Stimulated activated CD4-positive, alpha-beta T cell treated with anti-CD3 and anti-CD28 coated beads, Interleukin-1b, Interleukin-23, amount 100 ng/mL, for 4 hours (primary cell): Measurements from ENCODE around the gene UPK2.
"Not testable (repeated sequence)": the region's sequence is repeated elsewhere in the genome, so short reads cannot be mapped to it uniquely, and the experiment has no call there.

Experiments used
- DNase-seq, 2 donors: peaks; one replicate each; pipeline ENCODE4 v3.0.0-alpha.2; 2020; ENCODE audit warnings: low read depth in 2 of 2

Gene UPK2

DNA sequence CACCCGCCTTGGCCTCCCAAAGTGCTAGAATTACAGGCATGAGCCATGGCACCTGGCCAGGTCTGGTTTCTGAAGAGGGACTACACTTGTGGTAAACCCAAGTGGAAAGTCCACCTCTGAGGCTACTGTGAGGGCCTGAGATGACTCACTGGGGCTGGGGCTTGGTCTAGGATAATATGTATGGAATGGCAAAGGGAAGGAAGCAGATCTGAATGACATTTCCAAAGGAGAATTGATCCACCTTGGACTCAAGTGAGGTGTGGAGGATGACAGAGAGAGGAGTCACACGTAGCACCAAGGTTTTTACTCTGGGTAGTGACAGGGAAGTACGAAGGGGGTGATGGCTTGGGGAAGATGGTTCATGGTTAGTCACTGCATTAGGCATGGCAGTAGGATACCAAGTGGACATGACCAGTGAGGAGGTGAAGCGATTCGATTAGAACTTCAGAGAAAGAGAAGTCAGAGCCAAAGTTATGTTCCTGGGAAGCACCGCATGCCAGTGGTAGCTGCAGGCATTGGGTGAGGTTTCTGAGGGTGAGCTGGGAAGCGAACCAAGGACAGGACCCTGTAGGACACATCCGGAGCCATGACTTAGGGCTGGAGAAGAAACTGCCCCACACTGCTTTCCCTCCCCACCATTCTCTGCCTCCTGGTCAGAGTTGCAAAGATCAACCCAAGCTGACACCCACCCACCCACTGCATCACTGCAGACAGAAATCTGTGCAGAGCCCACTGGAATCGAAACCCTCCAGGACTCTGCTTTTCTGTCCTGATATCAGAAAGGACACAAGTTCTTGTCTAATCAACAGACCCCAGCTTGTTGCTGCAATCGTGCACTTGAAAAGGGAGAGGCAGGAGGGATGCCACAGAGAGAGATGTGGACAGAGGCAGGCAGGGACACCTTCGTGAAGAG is 17.4 kb upstream of the UPK2 start:
- no peak for DNase-seq

DNA sequence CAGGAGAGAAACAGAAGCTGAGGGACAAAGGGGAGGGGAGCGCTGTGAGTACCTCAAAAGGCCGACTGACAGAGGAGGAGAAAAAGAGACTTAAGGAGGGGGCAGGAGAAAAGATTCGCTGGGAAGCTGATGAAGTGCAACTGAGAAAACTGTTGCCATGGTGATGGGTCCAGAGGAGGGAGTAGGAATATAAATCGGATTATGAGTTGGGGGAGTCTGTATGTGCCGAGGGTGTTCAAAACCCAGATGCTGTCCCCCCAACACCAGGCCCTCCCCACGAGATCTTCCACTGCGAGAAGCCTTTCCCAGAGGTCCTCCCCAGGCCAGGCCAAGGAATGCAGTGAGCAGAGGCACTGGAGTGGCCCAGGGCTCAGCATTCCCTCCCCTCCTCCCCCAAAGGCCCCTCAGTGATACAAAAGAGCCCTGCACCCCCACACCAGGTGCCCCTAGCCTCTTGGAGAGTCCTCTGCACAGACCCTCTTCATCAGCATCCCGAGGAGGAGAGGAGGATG is 16.6 kb upstream of the UPK2 start:
- DNase-seq: no peak

DNA sequence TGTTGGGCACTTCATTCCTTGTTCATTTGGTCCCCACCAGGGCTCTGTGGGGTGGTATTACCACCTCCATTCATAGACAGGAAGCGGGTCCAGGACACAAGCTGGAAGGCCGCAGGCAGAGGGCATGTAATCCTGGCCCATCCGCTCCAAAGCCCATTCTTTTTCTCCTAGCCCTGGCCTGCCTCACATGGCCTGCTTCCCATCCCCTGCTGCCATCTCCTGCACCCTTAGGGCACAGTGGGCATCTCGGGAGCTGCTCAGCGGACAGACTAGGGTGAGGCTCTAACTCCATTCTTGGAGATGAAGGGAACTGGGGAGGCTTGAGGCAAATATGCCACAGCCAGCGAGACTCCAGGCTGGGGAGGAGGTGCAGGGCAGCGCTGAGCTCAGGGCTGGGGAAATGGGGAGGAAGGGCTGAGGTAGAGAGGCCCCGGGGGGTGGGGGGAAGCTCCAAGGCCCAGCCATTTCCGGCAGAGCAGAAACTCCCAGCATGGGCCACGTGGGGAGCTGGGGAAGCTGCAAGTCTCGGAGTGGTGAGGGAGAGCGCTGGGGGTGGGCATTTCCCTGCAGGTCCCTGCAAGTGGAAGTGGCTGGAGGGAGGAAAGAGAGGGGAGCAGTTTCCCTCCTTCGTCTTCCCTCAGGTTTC is 16.0 kb upstream of the UPK2 start:
- DNase-seq: peak in 1 of 2 donors; percentile 54

DNA sequence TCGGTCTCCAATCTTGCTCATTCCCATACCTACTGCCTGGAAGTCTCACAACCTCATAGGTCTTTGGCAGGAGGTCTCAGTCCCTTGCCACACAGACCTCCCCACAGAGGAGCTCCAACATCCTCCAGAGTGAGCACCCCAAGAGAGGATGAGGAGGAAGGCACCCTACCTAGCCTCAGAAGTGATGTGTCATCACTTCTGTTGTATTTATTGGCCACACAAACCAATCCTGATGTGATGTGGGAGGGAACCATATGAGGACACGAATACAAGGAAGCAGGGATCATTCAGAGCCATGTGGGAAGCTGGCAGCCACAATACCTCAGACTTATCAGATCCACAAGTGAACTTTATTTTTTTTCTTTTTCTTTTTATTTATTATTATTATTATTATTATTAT is 9.0 kb upstream of the UPK2 start:
- DNase-seq: no peak

DNA sequence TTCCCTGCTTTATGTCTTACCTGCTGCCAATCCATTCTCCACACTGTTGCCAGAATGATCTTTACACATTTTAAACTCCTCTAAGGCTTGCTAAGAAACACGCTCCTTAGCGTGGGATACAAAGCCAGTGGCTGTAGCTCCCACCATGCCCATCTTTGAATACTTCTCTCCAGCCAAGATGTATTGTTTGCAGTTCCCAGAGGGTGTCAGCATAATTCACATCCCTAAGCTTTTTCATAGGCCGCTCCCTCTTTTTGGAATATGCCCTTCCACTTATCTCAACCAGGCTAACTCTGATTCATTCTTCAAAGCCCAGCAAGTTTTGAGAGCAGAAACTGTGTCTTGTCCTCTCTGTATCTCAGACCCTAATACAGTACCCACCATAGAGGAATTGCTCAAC is 8.1 kb upstream of the UPK2 start:
- DNase-seq: no peak

DNA sequence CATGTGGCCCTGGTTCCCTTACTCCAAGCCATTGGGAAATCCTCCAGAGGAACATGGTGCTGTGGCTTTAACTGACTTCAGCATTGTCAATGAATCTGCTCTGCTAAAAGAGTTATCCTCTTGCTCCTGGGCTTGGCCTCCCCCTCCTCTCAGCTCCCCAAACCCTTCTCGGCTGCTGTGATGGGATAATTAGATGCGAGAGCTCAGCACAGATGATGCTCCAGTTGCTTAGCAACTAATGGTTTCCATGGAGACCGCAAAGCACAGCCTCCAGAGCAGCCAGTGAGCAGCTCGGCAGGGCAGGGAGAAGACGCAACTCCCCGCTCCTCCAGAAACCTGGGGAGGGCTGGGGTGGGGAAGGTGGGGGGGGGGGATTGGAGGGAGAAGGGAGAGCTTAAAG is 2.8 kb upstream of the UPK2 start:
- no peak for DNase-seq

DNA sequence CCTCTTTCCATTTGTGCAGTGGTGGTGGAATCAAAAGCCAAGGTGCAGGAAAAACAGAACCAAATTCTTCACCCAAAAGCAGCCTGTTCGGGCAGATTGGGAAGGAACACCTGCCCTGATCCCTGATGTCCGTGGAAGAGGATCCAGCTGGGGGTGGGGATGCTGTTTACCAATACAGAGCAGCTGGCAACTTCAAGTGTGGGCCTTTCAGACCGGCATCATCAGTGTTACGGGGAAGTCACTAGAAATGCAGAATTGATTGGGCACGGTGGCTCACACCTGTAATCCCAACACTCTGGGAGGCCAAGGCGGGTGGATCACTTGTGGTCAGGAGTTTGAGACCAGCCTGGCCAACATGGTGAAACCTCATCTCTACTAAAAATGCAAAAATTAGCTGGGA is 2.1 kb upstream of the UPK2 start:
- DNase-seq: not testable (repeated sequence)

DNA sequence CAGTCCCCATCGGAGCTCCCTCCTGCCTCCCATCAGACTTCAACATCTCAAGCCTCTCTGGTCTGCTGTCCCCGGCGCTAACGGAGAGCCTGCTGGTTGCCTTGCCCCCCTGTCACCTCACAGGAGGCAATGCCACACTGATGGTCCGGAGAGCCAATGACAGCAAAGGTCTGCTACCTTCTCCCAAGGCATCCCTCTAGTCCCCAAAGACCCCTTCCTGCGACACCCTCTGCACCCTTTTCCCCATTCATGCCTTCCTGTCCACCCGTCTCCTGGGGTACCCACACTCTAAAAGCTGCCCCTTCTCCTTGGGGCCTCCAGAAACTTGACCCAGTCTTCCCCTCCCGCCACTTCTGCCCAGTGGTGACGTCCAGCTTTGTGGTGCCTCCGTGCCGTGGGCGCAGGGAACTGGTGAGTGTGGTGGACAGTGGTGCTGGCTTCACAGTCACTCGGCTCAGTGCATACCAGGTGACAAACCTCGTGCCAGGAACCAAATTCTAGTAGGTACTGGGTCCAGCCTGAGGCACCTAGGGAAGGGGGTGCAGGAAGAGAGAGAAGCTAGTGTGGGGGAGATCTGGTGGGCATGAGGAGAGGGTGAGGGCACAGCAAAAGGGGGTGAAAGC is 860 bp downstream of the UPK2 start:
- no peak for DNase-seq

DNA sequence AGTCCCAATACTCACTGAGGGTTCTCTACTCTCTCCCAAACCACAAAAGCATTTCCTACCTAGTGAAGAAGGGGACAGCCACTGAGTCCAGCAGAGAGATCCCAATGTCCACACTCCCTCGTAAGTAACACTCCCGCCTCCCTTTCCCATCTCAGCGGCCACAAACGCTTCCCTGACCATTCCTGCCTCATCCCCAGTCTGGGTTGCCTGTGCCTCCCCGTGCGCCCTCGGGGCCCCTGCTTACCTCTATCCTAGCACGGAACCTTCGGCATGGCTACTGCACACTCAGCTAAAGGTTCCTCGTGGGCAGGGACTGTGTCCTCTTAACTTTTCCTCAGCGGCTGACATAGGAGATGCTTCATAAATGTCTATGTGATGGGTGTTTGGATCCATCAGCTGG is 1.5 kb downstream of the UPK2 start:
- DNase-seq: no peak

DNA sequence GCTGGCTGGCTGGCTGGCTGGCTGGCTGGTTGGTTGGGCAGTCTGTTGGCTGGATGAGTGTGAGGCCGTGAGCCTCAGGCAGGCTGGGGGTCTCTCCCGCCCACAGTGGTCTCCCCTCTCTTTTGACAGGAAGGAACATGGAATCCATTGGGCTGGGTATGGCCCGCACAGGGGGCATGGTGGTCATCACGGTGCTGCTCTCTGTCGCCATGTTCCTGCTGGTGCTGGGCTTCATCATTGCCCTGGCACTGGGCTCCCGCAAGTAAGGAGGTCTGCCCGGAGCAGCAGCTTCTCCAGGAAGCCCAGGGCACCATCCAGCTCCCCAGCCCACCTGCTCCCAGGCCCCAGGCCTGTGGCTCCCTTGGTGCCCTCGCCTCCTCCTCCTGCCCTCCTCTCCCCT is 1.9 kb downstream of the UPK2 start:
- DNase-seq: no peak

DNA sequence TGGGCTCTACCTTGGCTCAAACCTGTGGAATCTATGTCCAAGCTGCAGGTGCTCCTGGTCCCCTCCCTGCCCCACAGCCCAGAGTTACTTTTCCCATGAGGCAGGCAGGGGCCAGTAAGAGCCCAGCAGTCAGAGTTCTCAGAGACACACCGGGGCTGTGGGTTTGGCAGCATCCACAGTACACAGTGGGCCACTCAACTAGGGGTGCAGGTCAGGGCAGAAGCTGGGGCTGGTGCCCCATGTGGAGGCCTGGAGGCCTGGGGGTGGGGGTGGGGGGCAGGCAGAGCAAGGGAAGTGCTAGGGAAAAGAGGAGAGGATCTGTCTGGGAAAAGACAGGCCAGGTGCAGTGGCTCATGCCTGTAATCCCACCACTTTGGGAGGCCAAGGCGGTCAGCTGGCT is 2.5 kb downstream of the UPK2 start:
- DNase-seq: no peak

DNA sequence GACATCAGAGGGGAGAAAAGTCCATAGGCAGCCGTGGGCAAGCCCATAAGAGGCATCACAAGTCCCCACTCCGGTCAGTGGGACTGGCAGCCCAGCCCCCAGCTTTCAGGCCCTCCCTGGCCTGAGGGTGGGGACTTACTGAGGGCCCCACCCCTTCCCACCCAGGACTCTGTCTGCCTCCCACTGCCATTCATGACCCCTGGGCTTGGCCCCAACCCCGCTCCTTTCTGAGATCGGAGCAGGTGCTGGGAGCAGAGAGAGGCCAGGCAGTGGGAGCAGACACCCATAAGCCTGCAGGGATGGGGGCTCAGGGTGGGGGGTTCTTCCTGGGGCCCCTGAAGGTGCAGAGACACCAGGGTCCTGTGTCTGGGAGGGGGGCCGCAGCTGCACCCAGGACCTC is 5.1 kb downstream of the UPK2 start:
- no peak for DNase-seq

DNA sequence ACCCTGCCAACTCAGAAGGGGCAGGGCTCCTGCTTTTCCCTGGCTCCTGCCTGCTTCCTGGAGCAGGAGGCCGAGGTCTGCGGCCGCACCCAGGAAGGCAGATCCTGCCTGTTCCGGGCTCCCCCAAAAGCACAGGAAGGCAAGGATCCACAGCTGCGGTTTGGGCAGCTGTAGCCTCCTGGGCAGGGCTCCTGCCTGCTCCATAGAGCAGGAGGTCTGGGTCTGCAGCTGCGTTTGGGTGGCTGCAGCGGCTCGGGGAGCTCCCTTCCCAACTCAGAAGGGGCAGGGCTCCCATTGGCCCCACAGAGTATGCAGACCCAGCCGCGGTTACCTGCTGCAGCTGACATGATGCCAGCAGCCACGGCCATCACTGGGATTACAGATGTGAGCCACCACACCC is 5.5 kb downstream of the UPK2 start:
- no peak for DNase-seq

DNA sequence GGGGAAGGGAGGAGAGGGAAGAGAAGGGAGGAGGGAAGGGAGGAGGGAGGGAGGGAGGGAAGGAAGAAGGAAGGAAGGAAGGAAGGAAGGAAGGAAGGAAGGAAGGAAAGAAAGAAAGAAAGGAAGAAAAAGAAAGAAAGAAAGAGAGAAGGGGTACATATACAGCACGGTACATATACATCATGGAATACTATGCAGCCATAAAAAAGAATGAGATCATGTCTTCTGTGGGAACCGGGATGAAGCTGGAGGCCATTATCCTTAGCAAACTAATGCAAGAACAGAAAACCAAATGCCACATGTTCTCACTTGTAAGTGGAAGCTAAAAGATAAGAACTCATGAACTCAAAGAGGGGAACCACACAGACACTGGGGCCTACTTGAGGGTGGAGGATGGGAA is 13.4 kb downstream of the UPK2 start:
- DNase-seq: not testable (repeated sequence)

DNA sequence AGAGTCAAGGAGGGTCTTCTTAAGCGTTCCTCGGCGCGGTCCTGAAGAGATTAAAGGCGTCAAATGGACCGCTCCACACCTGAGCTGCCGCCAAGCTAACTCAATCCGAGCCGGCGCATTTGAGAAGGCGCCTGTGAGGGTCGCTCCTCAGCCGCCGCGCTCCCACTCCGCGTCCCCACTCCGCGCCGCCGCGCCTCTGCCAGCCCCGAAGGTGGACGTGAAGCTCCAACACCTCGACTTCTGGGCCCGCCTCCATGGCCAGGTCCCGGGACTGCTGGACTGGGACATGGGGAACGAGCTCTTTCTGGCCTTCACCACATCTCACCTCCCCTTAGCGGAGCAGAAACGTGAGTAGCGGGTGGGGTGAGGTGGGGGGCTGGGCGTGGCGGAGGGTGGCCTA is 15.5 kb downstream of the UPK2 start, which contains the start of gene FOXR1:
Gene FOXR1, plus strand, starts transcription at position 116 of the 400 bp plus-strand sequence. Its CDS starts 171 bp downstream, at position 287.
- no peak for DNase-seq

DNA sequence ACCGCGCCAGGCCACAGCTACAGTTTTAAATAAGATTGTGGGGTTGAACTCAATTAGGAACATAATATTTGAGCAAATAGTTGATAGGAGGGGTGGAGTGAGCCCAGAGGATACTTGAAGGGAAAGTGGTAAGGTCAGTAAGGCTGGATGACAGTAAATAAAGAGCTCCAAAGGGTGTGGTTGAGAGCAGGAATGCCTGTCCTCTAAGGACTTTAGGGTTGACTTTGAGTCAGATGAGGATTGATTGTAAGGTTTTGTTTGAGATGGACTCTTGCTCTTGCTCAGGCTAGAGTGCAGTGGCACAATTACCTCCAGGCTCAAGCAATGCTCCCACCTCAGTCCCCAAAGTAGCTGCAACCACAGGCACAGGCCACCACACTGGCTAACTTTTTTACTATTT is 17.9 kb downstream of the UPK2 start:
- no peak for DNase-seq

DNA sequence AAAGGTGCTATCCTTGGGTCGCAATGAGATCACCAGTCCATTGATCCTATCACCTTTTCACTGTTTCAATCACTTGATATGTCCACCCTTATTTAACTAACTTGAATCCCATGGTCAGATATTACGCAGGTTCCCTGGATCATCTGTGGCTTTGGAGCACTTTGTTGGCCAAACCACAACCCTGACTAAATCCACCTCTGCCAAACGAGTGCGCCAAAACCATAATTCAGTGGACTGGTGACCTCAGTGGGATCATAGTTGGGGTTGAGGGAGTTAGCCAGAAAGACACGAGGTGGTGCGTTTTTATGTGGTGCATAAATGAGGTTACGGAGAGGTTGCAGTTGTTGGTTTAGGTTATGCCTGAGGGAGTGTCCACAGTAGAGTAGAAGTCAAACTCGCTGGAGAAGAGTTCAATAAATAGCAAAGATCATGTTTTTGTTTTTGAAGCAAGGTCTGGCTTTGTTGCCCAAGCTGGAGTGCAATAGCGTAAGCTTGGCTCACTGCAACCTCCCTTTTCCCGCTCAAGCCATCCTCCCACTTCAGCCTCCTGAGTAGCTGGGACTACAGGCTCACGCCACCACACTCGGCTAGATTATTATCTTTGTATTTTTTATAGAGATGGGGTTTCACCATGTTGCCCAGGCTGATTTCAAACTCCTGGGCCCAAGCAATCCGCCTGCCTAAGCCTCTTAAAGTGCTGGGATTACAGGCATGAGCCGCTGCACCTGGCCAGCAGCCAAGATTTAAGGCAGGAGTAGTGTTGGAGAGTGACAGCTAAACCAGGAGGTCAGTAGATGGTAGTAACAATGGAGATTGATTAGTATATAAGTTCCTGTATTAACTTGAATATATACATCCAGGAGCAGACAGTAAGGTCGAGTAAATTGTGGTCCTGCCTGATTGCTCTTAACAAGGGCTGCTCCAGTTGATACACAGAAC is 19.9 kb downstream of the UPK2 start:
- DNase-seq: no peak

DNA sequence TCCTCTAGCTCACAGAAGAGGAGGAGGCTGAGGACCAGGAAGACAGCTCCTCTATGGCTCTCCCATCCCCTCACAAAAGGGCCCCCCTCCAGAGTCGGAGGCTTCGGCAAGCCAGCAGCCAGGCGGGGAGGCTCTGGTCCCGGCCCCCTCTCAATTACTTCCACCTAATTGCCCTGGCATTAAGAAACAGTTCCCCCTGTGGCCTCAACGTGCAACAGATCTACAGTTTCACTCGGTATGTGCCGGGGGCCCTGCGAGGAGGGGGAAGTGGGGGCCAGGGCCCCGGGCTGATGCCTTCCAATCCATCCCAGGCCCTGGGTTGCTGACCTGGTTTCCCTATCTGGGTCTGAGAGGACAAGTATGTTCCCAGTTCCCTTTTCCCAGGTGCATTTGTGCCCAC is 23.3 kb downstream of the UPK2 start:
- no peak for DNase-seq

DNA sequence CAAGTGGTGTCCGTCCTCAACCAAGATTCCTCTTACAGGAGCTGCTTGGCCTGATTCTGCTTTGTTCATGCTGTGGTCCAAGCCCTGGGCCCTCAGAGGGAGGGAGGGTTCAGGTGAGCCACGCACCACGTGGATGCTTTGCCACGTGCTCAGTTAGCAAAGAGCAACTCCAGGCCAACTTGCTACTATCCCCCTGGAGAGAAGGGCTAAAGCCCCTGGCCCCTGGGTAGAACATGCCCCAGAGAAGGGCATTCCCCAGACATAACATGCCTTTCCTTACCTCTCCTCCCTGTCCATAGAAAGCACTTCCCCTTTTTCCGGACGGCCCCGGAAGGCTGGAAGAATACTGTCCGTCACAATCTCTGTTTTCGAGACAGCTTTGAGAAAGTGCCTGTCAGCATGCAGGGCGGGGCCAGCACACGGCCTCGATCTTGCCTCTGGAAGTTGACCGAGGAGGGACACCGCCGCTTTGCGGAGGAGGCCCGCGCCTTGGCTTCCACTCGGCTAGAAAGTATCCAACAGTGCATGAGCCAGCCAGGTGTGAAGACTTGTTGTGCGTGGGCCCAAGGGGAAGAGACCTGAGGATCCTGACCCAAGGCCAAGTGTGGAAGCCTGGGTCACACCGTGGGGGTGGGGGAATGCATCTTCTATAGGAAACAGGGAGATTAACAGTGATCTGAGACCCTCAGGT is 24.2 kb downstream of the UPK2 start:
- no peak for DNase-seq

DNA sequence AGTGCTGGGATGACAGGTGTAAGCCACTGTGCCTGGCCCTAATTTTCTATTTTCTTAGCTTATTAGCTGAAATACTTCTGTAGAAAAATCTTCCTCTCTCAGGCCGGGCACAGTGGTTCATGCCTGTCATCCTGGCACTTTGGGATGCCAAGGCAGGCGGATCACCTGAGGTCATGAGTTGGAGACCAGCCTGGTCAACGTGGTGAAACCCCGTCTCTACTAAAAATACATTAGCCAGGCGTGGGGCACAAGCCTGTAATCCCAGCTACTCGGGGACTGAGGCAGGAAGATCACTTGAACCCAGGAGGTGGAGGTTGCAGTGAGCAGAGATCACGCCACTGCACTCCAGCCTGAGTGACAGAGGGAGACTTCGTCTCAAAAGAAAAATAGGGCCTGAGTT is 28.2 kb downstream of the UPK2 start:
- DNase-seq: not testable (repeated sequence)

DNA sequence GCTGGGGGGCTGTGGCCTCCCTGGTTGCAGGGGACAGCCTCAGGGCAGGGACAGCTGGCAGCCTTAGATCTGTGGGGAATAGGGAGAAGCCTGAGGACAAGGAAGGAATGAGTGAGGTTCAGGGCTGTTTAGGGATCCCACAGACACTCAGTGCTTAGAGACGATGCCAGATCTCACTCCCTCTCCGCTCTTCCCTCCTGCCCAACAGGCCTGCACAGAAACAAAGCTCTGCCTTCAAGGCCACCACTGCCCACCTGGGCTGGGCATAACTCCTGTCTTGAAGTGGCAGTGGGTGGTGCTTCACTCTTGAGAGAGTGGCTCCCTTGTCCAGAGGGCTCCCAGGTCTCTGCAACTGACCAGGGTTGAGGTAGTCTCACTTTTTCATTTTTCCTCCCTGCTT is 28.7 kb downstream of the UPK2 start:
- no peak for DNase-seq
